Stomach (tissue), 4 donors: ENCODE measurements around the gene IL20.

Experiments
- CTCF ChIP-seq, 7 experiments: fragments of 450-650 bp in 4 of 7; fragments of 200-600 bp in 3 of 7; sonication (generic) in 3 of 7; IDR thresholded peaks; one replicate each; pipeline ENCODE4 v1.5.1; 2016 to 2019; ENCODE audit warnings: antibody characterized with exemption in 7 of 7, control low read depth in 2 of 7, mild to moderate bottlenecking in 1 of 7
- POLR2A ChIP-seq, 4 donors: fragments of 450-650 bp; IDR thresholded peaks; one replicate each; pipeline ENCODE4 v1.6.1; 2016; ENCODE audit warnings: antibody characterized with exemption in 4 of 4, control low read depth in 2 of 4, mild to moderate bottlenecking in 1 of 4, moderate library complexity in 1 of 4

GRCh38 chr1:206829875-206830274 is 35.5 kb upstream of the IL20 start:
- TF ChIP-seq CTCF (IDR thresholded peaks at IDR 0.05) (no peak), POLR2A (IDR thresholded peaks at IDR 0.05) (no peak)
